ENCODE data around the gene TACC2.

Gene TACC2

GRCh38 chr10:122229666-122230065, 240.7 kb downstream of the TACC2 start:
- no peak for DNase-seq (ENCODE audit: low read depth)

GRCh38 chr10:122230222-122230621, 241.3 kb downstream of the TACC2 start:
- no peak for DNase-seq (ENCODE audit: low read depth)

- no peak for DNase-seq (ENCODE audit: low read depth)
Observed at GRCh38 chr10:122232769-122233168, 243.8 kb downstream of the TACC2 start.

- no peak for DNase-seq (ENCODE audit: low read depth)
Observed at GRCh38 chr10:122233857-122234348, 244.9 kb downstream of the TACC2 start.

GRCh38 chr10:122234416-122234815, 245.5 kb downstream of the TACC2 start:
- DNase-seq (ENCODE audit: low read depth): no peak

GRCh38 chr10:122236690-122237306, 247.8 kb downstream of the TACC2 start:
- DNase-seq (ENCODE audit: low read depth): no peak

- no peak for DNase-seq (ENCODE audit: low read depth)
Observed at GRCh38 chr10:122237331-122237990, 248.5 kb downstream of the TACC2 start.

GRCh38 chr10:122239578-122240257, 250.8 kb downstream of the TACC2 start:
- DNase-seq (ENCODE audit: low read depth): no peak

GRCh38 chr10:122240401-122240800, 251.4 kb downstream of the TACC2 start:
- DNase-seq (ENCODE audit: low read depth): no peak

- no peak for DNase-seq (ENCODE audit: low read depth)
Observed at GRCh38 chr10:122241836-122242235, 252.9 kb downstream of the TACC2 start.

- no peak for DNase-seq (ENCODE audit: low read depth)
Observed at GRCh38 chr10:122243550-122243949, 254.6 kb downstream of the TACC2 start.

GRCh38 chr10:122244001-122244975, 255.3 kb downstream of the TACC2 start:
- DNase-seq (ENCODE audit: low read depth): no peak

- DNase-seq (ENCODE audit: low read depth): no peak
Observed at GRCh38 chr10:122245136-122245535, 256.2 kb downstream of the TACC2 start.

- DNase-seq (ENCODE audit: low read depth): no peak
Observed at GRCh38 chr10:122245897-122246296, 256.9 kb downstream of the TACC2 start.

GRCh38 chr10:122246830-122247520, 258.0 kb downstream of the TACC2 start:
- DNase-seq (ENCODE audit: low read depth): no peak

- DNase-seq (ENCODE audit: low read depth): no peak
Observed at GRCh38 chr10:122248356-122249302, 259.7 kb downstream of the TACC2 start.

GRCh38 chr10:122249303-122249850, 260.4 kb downstream of the TACC2 start:
- DNase-seq (ENCODE audit: low read depth): no peak

- DNase-seq (ENCODE audit: low read depth): no peak
Observed at GRCh38 chr10:122249991-122250750, 261.2 kb downstream of the TACC2 start.
